Gastroesophageal sphincter (tissue), 4 donors: ENCODE measurements around the gene MORN4. TPM values are rescaled to one million over a fixed set of nuclear protein-coding genes. Genes with fewer than 3 reads are reported as not detected.

Experiments
- ATAC-seq: fragments of 150-250 bp; one replicate; pipeline ENCODE4 v1.9.1; 2016; ENCODE audit warnings: mild to moderate bottlenecking, moderate library complexity
- H3K27ac ChIP-seq, 4 donors: fragments of 200-600 bp; sonication (generic) in 3 of 4; 1 replicate in 3 of 4; 2 replicates in 1 of 4; pipeline ENCODE4 v1.5.1; 2016 to 2019
- H3K27me3 ChIP-seq: fragments of 200-600 bp; sonication (generic); one replicate; pipeline ENCODE4 v1.5.1; 2019
- H3K36me3 ChIP-seq, 2 donors: fragments of 200-600 bp; sonication (generic); one replicate each; pipeline ENCODE4 v1.5.1; 2019; ENCODE audit warnings: control low read depth in 1 of 2
- H3K4me1 ChIP-seq, 3 donors: fragments of 200-600 bp; sonication (generic); 1 replicate in 2 of 3; 2 replicates in 1 of 3; pipeline ENCODE4 v1.5.1; 2016 to 2019; ENCODE audit warnings: control low read depth in 2 of 3
- H3K4me3 ChIP-seq, 2 donors: fragments of 200-600 bp; sonication (generic); one replicate each; pipeline ENCODE4 v1.5.1; 2019; ENCODE audit warnings: mild to moderate bottlenecking in 1 of 2, moderate library complexity in 1 of 2
- H3K9me3 ChIP-seq, 3 donors: fragments of 200-600 bp; sonication (generic); one replicate each; pipeline ENCODE4 v1.5.1; 2017 to 2019; ENCODE audit warnings: control low read depth in 2 of 3
- CTCF ChIP-seq, 4 experiments: fragments of 200-600 bp in 2 of 4; fragments of 450-650 bp in 2 of 4; sonication (generic) in 1 of 4; IDR thresholded peaks; one replicate each; pipeline ENCODE4 v1.5.1; 2017 to 2019; ENCODE audit warnings: antibody characterized with exemption in 4 of 4, mild to moderate bottlenecking in 2 of 4, moderate library complexity in 2 of 4
- EP300 ChIP-seq: sonication (generic); formaldehyde crosslinking; IDR thresholded peaks from one replicate; pipeline ENCODE4 v1.6.1; 2017; ENCODE audit warnings: antibody characterized with exemption, mild to moderate bottlenecking
- POLR2A ChIP-seq, 2 donors: fragments of 450-650 bp; IDR thresholded peaks; one replicate each; pipeline ENCODE4 v1.6.1; 2017; ENCODE audit warnings: antibody characterized with exemption in 2 of 2, mild to moderate bottlenecking in 2 of 2, moderate library complexity in 1 of 2
- POLR2AphosphoS5 ChIP-seq: sonication (generic); formaldehyde crosslinking; IDR thresholded peaks from one replicate; pipeline ENCODE4 v1.6.1; 2017; ENCODE audit warnings: antibody characterized with exemption
- WGBS, 2 donors: methylation state at CpG; one replicate each; pipeline ENCODE4 v1.1.5; 2018; ENCODE audit warnings: low coverage in 1 of 2; 5-methylcytosine and 5-hydroxymethylcytosine counted together
- total RNA-seq, 4 donors: library from RNA; depleted of rRNA; stranded (reverse); fragments of >200 nt; gene quantifications; one replicate each; pipeline ENCODE4 v1.1.0, GENCODE V29; 2016

The MORN4 gene
- total RNA-seq, 4 donors from 2014 or later = 1.2 to 10.3 (median 2.9) TPM

DNA sequence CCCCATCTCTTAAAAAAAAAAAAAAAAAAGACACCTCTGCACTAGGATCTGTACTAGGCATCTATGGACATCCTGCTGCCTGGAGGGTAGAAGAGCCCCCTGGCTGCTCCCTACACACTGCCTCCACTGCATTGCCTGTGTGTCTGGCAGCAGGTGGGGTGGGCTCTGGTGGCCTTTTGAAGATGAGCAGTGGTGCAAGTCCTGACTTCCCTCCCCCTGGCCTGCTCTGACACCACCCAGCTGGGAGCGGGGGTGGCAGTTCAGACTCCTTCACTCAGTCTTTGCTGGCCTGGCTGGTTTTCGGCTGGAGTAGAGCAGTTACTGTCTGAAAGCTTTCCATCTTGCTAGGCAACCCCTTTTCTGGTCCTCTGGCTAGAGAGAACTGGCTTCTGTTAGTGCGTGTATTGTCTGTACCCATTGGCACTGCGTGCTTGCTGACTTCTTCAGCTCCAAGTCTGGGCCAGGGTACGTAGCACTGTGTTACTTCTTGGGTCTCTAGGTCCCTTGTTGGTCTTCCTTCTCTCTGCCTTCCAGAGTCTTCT is 26.1 kb downstream of the MORN4 start:
- Histone ChIP-seq H3K27ac (no peak overlapping the region), H3K4me1 (peaks cover 0 to 3% (median under 1%) of the 10 kb centered on the region in 3 donors), H3K9me3 (no peaks in the 10 kb centered on the region), H3K36me3 (no peaks in the 10 kb centered on the region), H3K4me3 (no peak overlapping the region), H3K27me3 (no peaks in the 10 kb centered on the region)
- ATAC-seq = no peak
- TF ChIP-seq POLR2A (IDR thresholded peaks at IDR 0.05) = no peak
- no peak for TF ChIP-seq POLR2AphosphoS5
- no peak for TF ChIP-seq CTCF (IDR thresholded peaks at IDR 0.05)
- no peak for TF ChIP-seq EP300
- 95% methylated on average over 4 to 5 of the region's 5 CpGs for WGBS, 2 donors

DNA sequence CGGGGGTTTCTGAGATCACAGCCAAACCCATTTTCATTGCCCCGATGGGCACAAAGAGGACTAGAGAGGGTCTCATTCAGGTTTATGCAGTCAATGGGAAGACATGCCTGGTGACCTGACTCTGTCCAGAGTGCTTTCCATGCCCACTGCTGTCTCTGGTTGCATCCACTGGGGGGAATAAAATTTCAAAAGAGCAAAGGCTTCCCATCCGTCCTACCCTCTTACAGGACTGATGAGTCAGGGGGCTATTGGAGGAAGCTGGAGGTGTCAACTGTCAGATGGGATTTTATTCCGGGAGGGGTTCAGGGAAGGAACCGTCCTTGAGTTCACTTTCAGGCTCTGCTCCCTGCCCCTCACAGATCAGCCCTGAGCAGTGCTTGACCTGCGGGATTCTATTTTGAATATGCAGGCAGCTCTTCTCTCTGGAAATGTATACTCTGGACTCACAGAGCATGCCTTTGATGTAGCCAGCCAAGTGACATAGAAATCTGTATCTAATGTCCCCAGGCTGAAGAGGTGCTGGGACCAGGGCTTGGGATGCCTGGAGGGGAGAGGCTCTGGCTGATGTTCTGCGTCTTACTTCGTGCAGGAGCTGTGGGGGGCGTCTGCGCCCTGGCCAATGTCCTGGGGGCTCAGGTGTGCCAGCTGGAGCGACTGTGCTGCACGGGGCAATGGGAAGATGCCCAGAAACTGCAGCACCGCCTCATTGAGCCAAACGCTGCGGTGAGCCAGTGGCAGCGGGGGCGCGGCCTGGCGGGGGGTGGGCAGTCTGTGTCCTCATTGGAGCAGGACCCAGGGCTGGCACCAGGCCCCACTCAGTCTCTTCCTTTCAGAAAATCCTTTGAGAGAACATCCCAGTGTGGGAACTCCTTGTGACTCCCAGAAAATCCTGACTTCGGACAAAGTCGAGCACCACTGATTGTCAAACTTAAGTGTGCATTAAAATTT is 31.8 kb downstream of the MORN4 start:
- no peak overlapping the region for H3K4me3 ChIP-seq
- peaks cover 0 to 12% (median 8%) of the 10 kb centered on the region in 3 donors for H3K4me1 ChIP-seq
- no peaks in the 10 kb centered on the region for H3K9me3 ChIP-seq
- H3K36me3 ChIP-seq = no peaks in the 10 kb centered on the region
- H3K27me3 ChIP-seq = no peaks in the 10 kb centered on the region
- no peak for ATAC-seq
- no peak overlapping the region for H3K27ac ChIP-seq
- TF ChIP-seq POLR2A (IDR thresholded peaks at IDR 0.05) (no peak), POLR2AphosphoS5 (no peak), EP300 (no peak), CTCF (IDR thresholded peaks at IDR 0.05) (no peak)
- 84% methylated on average over 5 of the region's 21 CpGs; no CpG with 5 or more reads in 1 of the 2 donors for WGBS, 2 donors

GRCh38 chr10:97600616-97601015 is 32.7 kb downstream of the MORN4 start:
- ATAC-seq = no peak
- no peak for TF ChIP-seq POLR2A (IDR thresholded peaks at IDR 0.05)
- H3K27me3 ChIP-seq = no peaks in the 10 kb centered on the region
- no peaks in the 10 kb centered on the region for H3K36me3 ChIP-seq
- H3K9me3 ChIP-seq = no peaks in the 10 kb centered on the region
- peaks cover 3 to 21% (median 15%) of the 10 kb centered on the region in 3 donors for H3K4me1 ChIP-seq
- H3K4me3 ChIP-seq = no peak overlapping the region
- no CpG with 5 or more reads among the region's 1 CpG for WGBS, 2 donors
- no peak overlapping the region for H3K27ac ChIP-seq

DNA sequence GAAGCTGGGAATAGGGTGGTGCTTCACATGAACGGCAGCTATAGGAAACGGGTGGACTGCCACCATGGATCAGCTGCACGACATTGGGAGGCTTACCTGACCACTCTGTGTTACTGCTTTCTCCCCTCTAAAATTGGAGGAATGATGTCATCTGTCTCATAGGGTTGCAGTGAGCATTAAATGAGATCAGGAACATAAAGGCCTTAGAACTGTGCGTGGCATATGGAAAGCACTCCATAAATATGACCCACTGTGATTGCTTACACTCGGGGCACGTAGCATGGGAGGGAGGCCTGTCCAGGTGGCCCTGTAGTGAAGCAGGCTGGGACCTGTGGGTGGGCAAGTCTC is 34.1 kb downstream of the MORN4 start:
- Histone ChIP-seq H3K36me3 (no peaks in the 10 kb centered on the region), H3K27ac (no peak overlapping the region), H3K27me3 (no peaks in the 10 kb centered on the region), H3K4me1 (peaks cover 3 to 34% (median 23%) of the 10 kb centered on the region in 3 donors), H3K4me3 (no peak overlapping the region), H3K9me3 (no peaks in the 10 kb centered on the region)
- TF ChIP-seq CTCF (IDR thresholded peaks at IDR 0.05) (no peak), POLR2AphosphoS5 (no peak), EP300 (no peak), POLR2A (IDR thresholded peaks at IDR 0.05) (no peak)
- 76 to 90% methylated on average over 4 of the region's 6 CpGs for WGBS, 2 donors
- ATAC-seq = no peak

- 78 to 100% methylated on average over 1 to 8 of the region's 19 CpGs for WGBS, 2 donors
- ATAC-seq = no peak
- H3K27me3 ChIP-seq = no peaks in the 10 kb centered on the region
- H3K4me3 ChIP-seq = no peak overlapping the region
- H3K9me3 ChIP-seq = no peaks in the 10 kb centered on the region
- no peaks in the 10 kb centered on the region for H3K36me3 ChIP-seq
- no peak for TF ChIP-seq CTCF (IDR thresholded peaks at IDR 0.05)
- TF ChIP-seq POLR2AphosphoS5 = no peak
- no peak for TF ChIP-seq EP300
- TF ChIP-seq POLR2A (IDR thresholded peaks at IDR 0.05) = no peak
- H3K4me1 ChIP-seq = peaks cover 3 to 40% (median 26%) of the 10 kb centered on the region in 3 donors
- H3K27ac ChIP-seq = peak overlapping the region in 1 of 4 donors; percentile 91
Measured at GRCh38 chr10:97598407-97599271, 34.7 kb downstream of the MORN4 start.
